Activated CD8-positive, alpha-beta memory T cell treated with anti-CD3 and anti-CD28 coated beads, Interleukin-2, amount 10 ng/mL, durations not matched to agents 7 days and 5 days (primary cell): Measurements from ENCODE around the gene PTPRN2. TPM values are rescaled to one million over a fixed set of nuclear protein-coding genes. Genes with fewer than 3 reads are reported as not detected.

Source experiments
- ATAC-seq: fragments of 150-1000 bp; cut with Tn5 transposase; one replicate; pipeline ENCODE4 v1.10.0; 2021; ENCODE audit warnings: moderate library complexity
- CTCF ChIA-PET: fragments of 350-600 bp; sonication (Branson Sonifier 250); formaldehyde crosslinking; loops from one replicate; lab custom pipeline; 2021; ENCODE audit warnings: antibody characterized with exemption; lab: Charles Lee
- DNase-seq: peaks from one replicate; pipeline ENCODE4 v3.0.0-alpha.2; 2020
- H3K27ac Mint-ChIP-seq: one replicate; pipeline ENCODE4 v1.8.0; 2021; ENCODE audit warnings: mild to moderate bottlenecking, mixed read lengths
- H3K27me3 Mint-ChIP-seq: one replicate; pipeline ENCODE4 v1.8.0; 2021; ENCODE audit warnings: mixed read lengths
- H3K36me3 Mint-ChIP-seq: one replicate; pipeline ENCODE4 v1.8.0; 2021; ENCODE audit warnings: mild to moderate bottlenecking, mixed read lengths
- H3K4me1 Mint-ChIP-seq: one replicate; pipeline ENCODE4 v1.8.0; 2021; ENCODE audit warnings: mixed read lengths
- H3K4me3 Mint-ChIP-seq: one replicate; pipeline ENCODE4 v1.8.0; 2021; ENCODE audit warnings: mild to moderate bottlenecking, moderate library complexity, mixed read lengths
- H3K9me3 Mint-ChIP-seq: one replicate; pipeline ENCODE4 v1.8.0; 2022; ENCODE audit warnings: low read depth, mixed read lengths
- total RNA-seq, 2 experiments: library from RNA; stranded (reverse); gene quantifications; one replicate each; pipeline ENCODE4 v1.2.3, GENCODE V29; 2021

Gene PTPRN2
- total RNA-seq, 2 experiments from 2014 or later: 3.2 to 5.7 TPM

- Mint-ChIP-seq H3K4me1 (no peaks in the 10 kb centered on the region), H3K4me3 (no peak overlapping the region), H3K27me3 (no peaks in the 10 kb centered on the region), H3K36me3 (no peaks in the 10 kb centered on the region), H3K9me3 (no peaks in the 10 kb centered on the region), H3K27ac (no peak overlapping the region)
- DNase-seq: no peak
- CTCF ChIA-PET: no interaction called here
- no peak for ATAC-seq
These were observed 745.8 kb downstream of the PTPRN2 start for GRCh38 chr7:157841773-157842370.

GRCh38 chr7:157840914-157841772 is 746.5 kb downstream of the PTPRN2 start:
- H3K36me3 Mint-ChIP-seq: no peaks in the 10 kb centered on the region
- H3K4me1 Mint-ChIP-seq: no peaks in the 10 kb centered on the region
- ATAC-seq (no peak), DNase-seq (no peak)
- H3K4me3 Mint-ChIP-seq: no peak overlapping the region
- CTCF ChIA-PET: no interaction called here
- H3K27me3 Mint-ChIP-seq: no peaks in the 10 kb centered on the region
- no peak overlapping the region for H3K27ac Mint-ChIP-seq
- no peaks in the 10 kb centered on the region for H3K9me3 Mint-ChIP-seq

- Mint-ChIP-seq H3K27me3 (no peaks in the 10 kb centered on the region), H3K36me3 (no peaks in the 10 kb centered on the region), H3K4me1 (no peaks in the 10 kb centered on the region), H3K27ac (no peak overlapping the region), H3K4me3 (no peak overlapping the region), H3K9me3 (no peaks in the 10 kb centered on the region)
- no peak for ATAC-seq
- no peak for DNase-seq
- CTCF ChIA-PET: no interaction called here
These were observed 747.3 kb downstream of the PTPRN2 start for GRCh38 chr7:157840174-157840913.

- Mint-ChIP-seq H3K4me1 (no peaks in the 10 kb centered on the region), H3K27ac (no peak overlapping the region), H3K27me3 (no peaks in the 10 kb centered on the region), H3K36me3 (no peaks in the 10 kb centered on the region), H3K4me3 (no peak overlapping the region), H3K9me3 (no peaks in the 10 kb centered on the region)
- ATAC-seq (no peak), DNase-seq (no peak)
- CTCF ChIA-PET: no interaction called here
These were observed 747.9 kb downstream of the PTPRN2 start for GRCh38 chr7:157839672-157840167.

- ATAC-seq: no peak
- CTCF ChIA-PET: no interaction called here
- H3K4me1 Mint-ChIP-seq: no peaks in the 10 kb centered on the region
- no peaks in the 10 kb centered on the region for H3K36me3 Mint-ChIP-seq
- H3K27me3 Mint-ChIP-seq: no peaks in the 10 kb centered on the region
- no peak overlapping the region for H3K4me3 Mint-ChIP-seq
- no peaks in the 10 kb centered on the region for H3K9me3 Mint-ChIP-seq
- DNase-seq: no peak
- no peak overlapping the region for H3K27ac Mint-ChIP-seq
These were observed 748.4 kb downstream of the PTPRN2 start for GRCh38 chr7:157839226-157839625.

- DNase-seq (no peak), ATAC-seq (no peak)
- Mint-ChIP-seq H3K9me3 (no peaks in the 10 kb centered on the region), H3K27ac (no peak overlapping the region), H3K4me1 (no peaks in the 10 kb centered on the region), H3K36me3 (no peaks in the 10 kb centered on the region), H3K4me3 (no peak overlapping the region), H3K27me3 (no peaks in the 10 kb centered on the region)
- CTCF ChIA-PET: no interaction called here
These were observed 750.1 kb downstream of the PTPRN2 start for GRCh38 chr7:157837561-157837960.

- Mint-ChIP-seq H3K36me3 (no peaks in the 10 kb centered on the region), H3K27ac (no peak overlapping the region), H3K4me3 (no peak overlapping the region), H3K9me3 (no peaks in the 10 kb centered on the region), H3K27me3 (no peaks in the 10 kb centered on the region), H3K4me1 (no peaks in the 10 kb centered on the region)
- DNase-seq: no peak
- no peak for ATAC-seq
- CTCF ChIA-PET: no interaction called here
These were observed 750.6 kb downstream of the PTPRN2 start for GRCh38 chr7:157837047-157837446.

GRCh38 chr7:157834501-157835163 is 753.0 kb downstream of the PTPRN2 start:
- Mint-ChIP-seq H3K4me3 (no peak overlapping the region), H3K27me3 (no peaks in the 10 kb centered on the region), H3K27ac (no peak overlapping the region), H3K36me3 (no peaks in the 10 kb centered on the region), H3K4me1 (no peaks in the 10 kb centered on the region), H3K9me3 (no peaks in the 10 kb centered on the region)
- DNase-seq: no peak
- CTCF ChIA-PET: no interaction called here
- no peak for ATAC-seq

- DNase-seq (no peak), ATAC-seq (no peak)
- CTCF ChIA-PET: no interaction called here
- Mint-ChIP-seq H3K36me3 (no peaks in the 10 kb centered on the region), H3K27me3 (no peaks in the 10 kb centered on the region), H3K4me1 (no peaks in the 10 kb centered on the region), H3K4me3 (no peak overlapping the region), H3K9me3 (no peaks in the 10 kb centered on the region), H3K27ac (no peak overlapping the region)
These were observed 754.6 kb downstream of the PTPRN2 start for GRCh38 chr7:157832866-157833607.

GRCh38 chr7:157832421-157832820 is 755.2 kb downstream of the PTPRN2 start:
- CTCF ChIA-PET: no interaction called here
- H3K27ac Mint-ChIP-seq: no peak overlapping the region
- H3K4me3 Mint-ChIP-seq: no peak overlapping the region
- no peak for DNase-seq
- H3K9me3 Mint-ChIP-seq: no peaks in the 10 kb centered on the region
- no peak for ATAC-seq
- H3K4me1 Mint-ChIP-seq: no peaks in the 10 kb centered on the region
- H3K27me3 Mint-ChIP-seq: no peaks in the 10 kb centered on the region
- H3K36me3 Mint-ChIP-seq: no peaks in the 10 kb centered on the region

- H3K9me3 Mint-ChIP-seq: no peaks in the 10 kb centered on the region
- no peak overlapping the region for H3K27ac Mint-ChIP-seq
- CTCF ChIA-PET: no interaction called here
- no peak overlapping the region for H3K4me3 Mint-ChIP-seq
- ATAC-seq: no peak
- H3K4me1 Mint-ChIP-seq: no peaks in the 10 kb centered on the region
- H3K36me3 Mint-ChIP-seq: no peaks in the 10 kb centered on the region
- no peak for DNase-seq
- H3K27me3 Mint-ChIP-seq: no peaks in the 10 kb centered on the region
These were observed 755.6 kb downstream of the PTPRN2 start for GRCh38 chr7:157832006-157832405.

GRCh38 chr7:157831143-157831905 is 756.3 kb downstream of the PTPRN2 start:
- no peaks in the 10 kb centered on the region for H3K27me3 Mint-ChIP-seq
- ATAC-seq: no peak
- H3K27ac Mint-ChIP-seq: no peak overlapping the region
- DNase-seq: no peak
- H3K36me3 Mint-ChIP-seq: no peaks in the 10 kb centered on the region
- H3K4me1 Mint-ChIP-seq: no peaks in the 10 kb centered on the region
- no peaks in the 10 kb centered on the region for H3K9me3 Mint-ChIP-seq
- CTCF ChIA-PET: no interaction called here
- no peak overlapping the region for H3K4me3 Mint-ChIP-seq
